T-helper 1 cell treated with Interleukin-12 subunit alpha and Interleukin-12 subunit beta and Interleukin-4 antibody, amounts not matched to agents 30 ng/mL and 1 ng/mL, for 36 hours (primary cell): Measurements from ENCODE around the gene C5orf22. TPM values are rescaled to one million over a fixed set of nuclear protein-coding genes. Genes with fewer than 3 reads are reported as not detected.
"Not testable (repeated sequence)": the region's sequence is repeated elsewhere in the genome, so short reads cannot be mapped to it uniquely, and the experiment has no call there.

Source experiments
- intact Hi-C: fragments of 100-400 bp; cut with micrococcal nuclease; formaldehyde crosslinking; loops from one replicate; pipeline ENCODE4 v1.15.1; 2024
- total RNA-seq: library from RNA; stranded (reverse); gene quantifications from 2 replicates; pipeline ENCODE4 v1.2.3, GENCODE V29; 2022

Gene C5orf22
- total RNA-seq, 1 donor from 2014 or later, result 26.2 TPM

DNA sequence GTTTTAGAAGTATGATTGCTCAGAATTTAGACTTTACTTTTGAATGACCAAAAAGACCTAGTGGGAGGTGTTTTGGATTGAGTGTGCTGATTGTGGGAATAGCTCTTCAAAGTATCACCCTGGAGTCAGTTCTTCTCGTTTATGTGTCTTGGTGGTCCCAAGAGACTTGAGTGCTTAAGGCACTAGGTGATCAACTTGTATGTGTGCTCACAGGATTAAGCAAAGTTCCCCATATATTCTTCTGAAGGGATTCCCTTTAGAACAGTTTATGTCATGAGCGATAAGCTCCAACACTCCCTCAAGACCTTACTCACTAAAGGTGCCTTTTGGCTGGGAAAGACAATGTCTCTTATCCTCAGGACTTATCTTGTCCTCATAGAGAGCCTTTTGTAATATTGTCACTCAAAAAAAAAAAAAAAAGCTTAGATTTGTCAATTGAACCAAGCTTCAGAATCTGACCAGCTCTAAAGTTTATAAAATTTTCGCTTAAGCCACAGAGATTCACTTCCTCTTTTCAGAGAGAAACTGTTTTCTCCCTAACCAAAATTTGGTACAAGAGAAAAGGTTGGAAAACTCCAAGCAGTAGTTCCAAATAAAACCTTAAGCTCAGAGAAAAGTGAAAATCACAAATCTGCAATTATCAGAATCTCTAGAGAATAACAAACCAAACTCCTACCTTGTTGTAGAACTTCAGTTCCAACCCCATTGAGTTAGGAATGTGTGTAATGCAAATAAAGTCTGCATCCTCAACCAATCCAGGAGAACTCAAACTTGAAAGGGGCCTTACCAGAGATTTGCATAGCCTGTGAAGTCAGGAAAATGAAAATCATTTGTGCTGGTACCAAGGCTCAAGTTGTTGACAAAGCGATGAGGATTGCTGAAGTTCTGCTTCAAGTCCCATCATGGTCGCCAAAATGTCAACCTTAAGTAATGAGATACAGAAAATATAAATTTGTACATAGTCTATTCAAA, 66.8 kb downstream of the C5orf22 start:
- intact Hi-C loops, result no loop called here

DNA sequence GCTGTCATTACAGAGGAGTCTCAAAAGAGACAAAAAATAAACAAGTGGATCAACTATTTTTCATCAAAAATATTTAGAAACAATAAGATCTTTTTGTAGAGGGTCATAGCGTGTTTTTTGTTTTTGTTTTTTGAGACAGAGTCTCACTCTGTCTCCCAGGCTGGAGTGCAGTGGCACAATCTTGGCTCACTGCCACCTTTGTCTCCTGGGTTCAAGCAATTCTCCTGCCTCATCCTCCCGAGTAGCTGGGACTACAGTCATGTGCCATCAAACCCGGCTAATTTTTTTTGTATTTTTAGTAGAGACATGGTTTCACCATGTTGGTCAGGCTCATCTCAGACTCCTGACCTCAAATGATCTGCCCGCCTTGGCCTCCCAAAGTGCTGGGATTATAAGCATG, 70.2 kb downstream of the C5orf22 start:
- intact Hi-C loops, result not testable (repeated sequence)

DNA sequence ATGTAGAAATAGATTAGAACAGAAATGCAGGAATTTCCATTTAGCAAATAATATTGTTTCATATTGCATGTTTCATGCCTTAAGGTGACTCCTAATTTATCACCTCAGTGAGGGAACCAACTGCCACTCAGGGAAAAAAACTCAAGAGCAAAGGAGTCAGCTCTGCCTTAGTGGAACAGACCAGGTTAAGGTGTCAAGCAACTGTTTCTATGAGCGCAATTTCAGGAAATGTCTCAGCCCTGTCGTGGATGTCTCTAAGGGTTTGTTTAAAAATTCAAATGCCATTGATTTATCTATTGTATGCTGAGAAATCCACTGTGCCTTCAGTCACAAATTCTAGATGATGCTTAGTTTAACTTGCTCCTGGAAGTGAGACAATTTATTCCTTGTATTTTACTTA, 72.1 kb downstream of the C5orf22 start:
- intact Hi-C loops, result no loop called here

DNA sequence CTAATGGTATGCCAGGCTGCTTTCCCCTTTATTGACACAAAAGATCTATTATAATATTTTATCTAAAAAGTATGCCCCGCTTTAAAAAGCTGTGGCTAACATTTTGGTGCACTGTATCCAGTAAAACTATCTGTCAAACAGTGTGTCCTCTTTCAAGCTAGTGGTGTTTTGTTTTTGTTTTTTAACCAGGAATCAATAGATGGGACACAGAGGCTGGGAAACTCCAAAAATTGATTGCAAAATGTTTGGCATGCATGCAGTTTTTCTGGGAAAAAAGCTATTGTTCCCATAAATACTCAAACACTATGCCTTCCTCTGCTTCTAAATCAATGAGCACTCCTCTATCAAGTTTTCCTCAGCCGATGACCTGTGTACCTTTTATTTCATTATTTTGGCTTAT, 72.5 kb downstream of the C5orf22 start:
- intact Hi-C loops, result no loop called here

Other genes with a start within 250 kb of the C5orf22 start
- 68.8 and 82.5 TPM in 2 replicates for gene DROSHA, start 208 bp upstream of the C5orf22 start, total RNA-seq
- not detected in 2 replicates for gene PDZD2, start 106.8 kb downstream of the C5orf22 start, total RNA-seq